ENCODE results near the gene PHEX.

The PHEX gene

DNA sequence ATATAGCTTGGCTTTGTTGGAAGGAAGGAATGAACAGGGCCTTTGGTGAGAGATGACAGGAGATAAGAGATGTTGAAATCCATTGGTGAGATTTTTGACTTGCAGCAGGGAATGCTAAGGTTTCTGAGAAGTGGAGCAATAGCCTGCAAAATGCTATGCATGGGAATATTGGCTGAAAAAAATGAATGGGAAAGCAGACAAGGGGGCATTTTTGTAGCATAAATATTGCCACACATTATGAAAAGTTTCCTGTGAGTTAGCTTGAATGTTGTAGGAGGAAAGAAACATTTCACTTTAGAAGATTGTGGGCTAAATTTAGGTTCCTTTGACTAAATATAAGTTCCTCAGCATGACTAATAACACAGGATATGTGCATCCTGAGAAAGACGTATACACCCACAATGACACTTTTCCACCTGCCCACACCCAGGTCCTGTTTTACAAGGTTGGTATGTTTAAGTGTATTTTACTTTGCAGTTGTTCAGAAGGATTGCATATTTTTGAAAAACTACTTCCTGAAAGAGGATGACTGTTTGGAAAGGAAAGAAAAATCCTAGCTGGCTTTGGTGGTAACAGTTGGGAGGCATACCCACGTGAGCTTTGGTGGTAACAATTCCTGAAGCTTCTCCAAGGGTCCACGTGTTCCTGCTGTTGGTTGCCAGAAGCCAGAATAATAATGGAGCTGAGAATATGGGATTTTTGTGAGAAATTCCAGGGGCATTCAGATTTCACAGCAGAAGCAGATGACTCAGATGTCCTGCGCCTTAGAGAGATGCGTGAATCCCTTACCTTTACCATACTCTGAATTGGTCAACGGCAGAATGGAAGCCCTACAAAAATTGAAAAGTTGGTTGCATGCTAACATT lies 28.5 kb downstream of the PHEX start:
- no peak for TF ChIP-seq FOXP2 (optimal IDR thresholded peaks at IDR 0.05; ENCODE audit: borderline replicate concordance, extremely low read depth, extremely low read length, insufficient read depth)
- no peak for TF ChIP-seq POLR2AphosphoS5 (IDR thresholded peaks at IDR 0.05; ENCODE audit: low read depth, low read length)
- TF ChIP-seq SIN3A (IDR thresholded peaks at IDR 0.05; ENCODE audit: borderline replicate concordance, insufficient read depth, low read length) = no peak
- TF ChIP-seq, protein P1, sequence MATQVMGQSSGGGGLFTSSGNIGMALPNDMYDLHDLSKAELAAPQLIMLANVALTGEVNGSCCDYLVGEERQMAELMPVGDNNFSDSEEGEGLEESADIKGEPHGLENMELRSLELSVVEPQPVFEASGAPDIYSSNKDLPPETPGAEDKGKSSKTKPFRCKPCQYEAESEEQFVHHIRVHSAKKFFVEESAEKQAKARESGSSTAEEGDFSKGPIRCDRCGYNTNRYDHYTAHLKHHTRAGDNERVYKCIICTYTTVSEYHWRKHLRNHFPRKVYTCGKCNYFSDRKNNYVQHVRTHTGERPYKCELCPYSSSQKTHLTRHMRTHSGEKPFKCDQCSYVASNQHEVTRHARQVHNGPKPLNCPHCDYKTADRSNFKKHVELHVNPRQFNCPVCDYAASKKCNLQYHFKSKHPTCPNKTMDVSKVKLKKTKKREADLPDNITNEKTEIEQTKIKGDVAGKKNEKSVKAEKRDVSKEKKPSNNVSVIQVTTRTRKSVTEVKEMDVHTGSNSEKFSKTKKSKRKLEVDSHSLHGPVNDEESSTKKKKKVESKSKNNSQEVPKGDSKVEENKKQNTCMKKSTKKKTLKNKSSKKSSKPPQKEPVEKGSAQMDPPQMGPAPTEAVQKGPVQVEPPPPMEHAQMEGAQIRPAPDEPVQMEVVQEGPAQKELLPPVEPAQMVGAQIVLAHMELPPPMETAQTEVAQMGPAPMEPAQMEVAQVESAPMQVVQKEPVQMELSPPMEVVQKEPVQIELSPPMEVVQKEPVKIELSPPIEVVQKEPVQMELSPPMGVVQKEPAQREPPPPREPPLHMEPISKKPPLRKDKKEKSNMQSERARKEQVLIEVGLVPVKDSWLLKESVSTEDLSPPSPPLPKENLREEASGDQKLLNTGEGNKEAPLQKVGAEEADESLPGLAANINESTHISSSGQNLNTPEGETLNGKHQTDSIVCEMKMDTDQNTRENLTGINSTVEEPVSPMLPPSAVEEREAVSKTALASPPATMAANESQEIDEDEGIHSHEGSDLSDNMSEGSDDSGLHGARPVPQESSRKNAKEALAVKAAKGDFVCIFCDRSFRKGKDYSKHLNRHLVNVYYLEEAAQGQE (IDR thresholded peaks at IDR 0.05; ENCODE audit: insufficient read depth in 1 of 2, low read depth in 2 of 2, low read length in 2 of 2) = no peak
- no peak for TF ChIP-seq TAF1 (IDR thresholded peaks at IDR 0.05; ENCODE audit: borderline replicate concordance, insufficient read depth, low read length)

DNA sequence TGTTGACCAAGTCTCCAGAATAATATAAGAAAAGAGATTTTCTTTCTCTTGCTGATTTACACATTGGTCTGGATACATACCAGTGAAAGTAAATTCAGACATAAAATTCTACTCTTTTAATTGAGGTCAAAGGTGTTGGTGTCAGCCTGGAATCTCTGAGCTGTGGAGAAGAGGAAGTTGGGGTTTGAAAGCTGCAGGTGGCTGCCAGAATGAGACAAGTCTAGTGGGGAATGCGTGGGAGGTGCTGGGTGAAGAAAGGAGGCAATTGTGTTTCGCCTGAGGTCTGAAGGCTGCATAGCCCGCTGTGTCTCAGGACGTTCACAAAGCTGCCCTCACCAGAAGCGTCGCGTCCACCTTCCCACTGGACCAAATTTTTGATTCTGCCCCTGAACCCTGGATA lies 31.2 kb downstream of the PHEX start:
- TF ChIP-seq SIN3A (IDR thresholded peaks at IDR 0.05; ENCODE audit: borderline replicate concordance, insufficient read depth, low read length) (no peak), TAF1 (IDR thresholded peaks at IDR 0.05; ENCODE audit: borderline replicate concordance, insufficient read depth, low read length) (no peak), POLR2AphosphoS5 (IDR thresholded peaks at IDR 0.05; ENCODE audit: low read depth, low read length) (no peak), FOXP2 (optimal IDR thresholded peaks at IDR 0.05; ENCODE audit: borderline replicate concordance, extremely low read depth, extremely low read length, insufficient read depth) (no peak)
- TF ChIP-seq, protein P1 (IDR thresholded peaks at IDR 0.05; ENCODE audit: insufficient read depth in 1 of 2, low read depth in 2 of 2, low read length in 2 of 2) = no peak

- TF ChIP-seq FOXP2 (optimal IDR thresholded peaks at IDR 0.05; ENCODE audit: borderline replicate concordance, extremely low read depth, extremely low read length, insufficient read depth) = no peak
- no peak for TF ChIP-seq TAF1 (IDR thresholded peaks at IDR 0.05; ENCODE audit: borderline replicate concordance, insufficient read depth, low read length)
- TF ChIP-seq, protein P1 (IDR thresholded peaks at IDR 0.05; ENCODE audit: insufficient read depth in 1 of 2, low read depth in 2 of 2, low read length in 2 of 2) = no peak
- TF ChIP-seq POLR2AphosphoS5 (IDR thresholded peaks at IDR 0.05; ENCODE audit: low read depth, low read length) = no peak
- no peak for TF ChIP-seq SIN3A (IDR thresholded peaks at IDR 0.05; ENCODE audit: borderline replicate concordance, insufficient read depth, low read length)
Measured at GRCh38 chrX:22069586-22069985, 37.5 kb downstream of the PHEX start.

GRCh38 chrX:22073928-22074327 lies 41.8 kb downstream of the PHEX start:
- TF ChIP-seq FOXP2 (optimal IDR thresholded peaks at IDR 0.05; ENCODE audit: borderline replicate concordance, extremely low read depth, extremely low read length, insufficient read depth) (no peak), POLR2AphosphoS5 (IDR thresholded peaks at IDR 0.05; ENCODE audit: low read depth, low read length) (no peak), TAF1 (IDR thresholded peaks at IDR 0.05; ENCODE audit: borderline replicate concordance, insufficient read depth, low read length) (no peak), SIN3A (IDR thresholded peaks at IDR 0.05; ENCODE audit: borderline replicate concordance, insufficient read depth, low read length) (no peak)
- TF ChIP-seq, protein P1 (IDR thresholded peaks at IDR 0.05; ENCODE audit: insufficient read depth in 1 of 2, low read depth in 2 of 2, low read length in 2 of 2) = no peak
